ENCODE measurements around the gene FXYD6. TPM values are rescaled to one million over a fixed set of nuclear protein-coding genes. Genes with fewer than 3 reads are reported as not detected.

The FXYD6 gene
- total and polyA plus RNA-seq, 9 of the 15 experiments (the other 6 are each of a cell fraction or from before 2014, with no cell fraction given), result 0.07 to 0.35 TPM; not detected in 7

DNA sequence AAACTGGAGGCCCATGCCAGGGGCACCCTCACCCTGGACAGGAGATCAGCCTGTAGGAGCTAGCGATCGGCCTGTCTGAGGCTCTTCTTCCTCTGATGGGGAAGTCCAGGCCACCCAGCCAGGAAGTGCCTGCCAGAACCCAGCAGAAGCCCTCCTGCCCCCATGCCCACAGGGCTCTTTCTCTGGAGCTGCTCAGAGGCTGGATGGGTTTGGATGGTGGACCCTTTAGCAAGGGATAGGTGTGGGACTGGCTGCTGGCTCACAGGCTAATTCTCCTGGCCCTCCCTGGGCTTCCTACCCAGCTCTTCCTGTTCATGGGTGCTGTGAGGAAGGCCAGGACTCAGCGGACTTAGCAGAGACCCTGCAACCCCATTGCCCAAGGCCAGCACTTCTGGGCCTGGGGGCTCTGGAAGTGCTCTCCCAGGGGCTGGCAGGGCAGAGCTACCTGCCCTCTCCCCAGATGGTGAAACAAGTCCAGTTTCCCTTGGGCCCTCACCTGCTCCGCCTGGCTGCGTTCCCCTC lies 59.6 kb downstream of the FXYD6 start:
- Histone ChIP-seq H3K4me2 (ENCODE audit: insufficient read depth, low read length) (no peak overlapping the region), H3K9me1 (ENCODE audit: control insufficient read depth, insufficient read depth, low read length) (peaks cover 2% of the 10 kb centered on the region), H3K9ac (ENCODE audit: insufficient read depth in 1 of 2, low read depth in 2 of 2, low read length in 2 of 2) (peak overlapping the region in 1 of 2 experiments; percentile 64; a peak in 1 of 4 replicates), H3K36me3 (ENCODE audit: control insufficient read depth, insufficient read depth, low read length) (no peaks in the 10 kb centered on the region), H3K9me3 (replicated peaks; ENCODE audit: control insufficient read depth, insufficient read depth, low read depth, low read length) (no peaks in the 10 kb centered on the region), H3K4me1 (replicated peaks in 1 of 2; ENCODE audit: control insufficient read depth in 2 of 2, insufficient read depth in 2 of 2, low read length in 2 of 2) (peaks cover 0 to 24% of the 10 kb centered on the region in 2 experiments; a peak in 3 of 5 replicates), H3K27ac (ENCODE audit: extremely low read depth, low read depth, low read length) (no peak overlapping the region), H3K4me3 (no peak overlapping the region), H4K20me1 (replicated peaks; ENCODE audit: control insufficient read depth, insufficient read depth, low read length) (peaks cover 4% of the 10 kb centered on the region; the same call in 1 of the 2 replicates), H3K79me2 (ENCODE audit: control insufficient read depth, insufficient read depth, low read length) (no peaks in the 10 kb centered on the region), H2AFZ (ENCODE audit: low read depth, low read length) (no peak overlapping the region), H3K27me3 (ENCODE audit: control insufficient read depth in 2 of 2, insufficient read depth in 2 of 2, low read length in 2 of 2) (peaks cover 0 to 7% of the 10 kb centered on the region in 2 experiments; a peak in 2 of 5 replicates)
- ChIA-PET CTCF (ENCODE audit: low intra/inter-chr PET ratio) (interaction anchor here (0.9 to 4.0 kb wide), 5 partner anchors 9 to 391 kb away, joined by 4 to 52 read pairs (median 35); no protein-coding TSS in a partner anchor), POLR2A (interaction anchor here (1.0 to 1.7 kb wide), 3 partner anchors 91 to 130 kb away, joined by 3 to 4 read pairs (median 4); no protein-coding TSS in a partner anchor)
- DNase-seq (ENCODE audit: extremely low read depth in 1 of 4, low spot score in 3 of 4) (no peak), FAIRE-seq (no peak), ATAC-seq (no peak)
- WGBS (ENCODE audit: insufficient coverage, low coverage, missing lambda C conversion rate), result 55% methylated on average over 4 of the region's 5 CpGs
- TF ChIP-seq SMARCA4 (IDR thresholded peaks at IDR 0.05) (no peak), TEAD1 (CRISPR knock-in tag; IDR thresholded peaks at IDR 0.05) (no peak), E2F3 (CRISPR knock-in tag; IDR thresholded peaks at IDR 0.05) (no peak), CBX1 (IDR thresholded peaks at IDR 0.05; ENCODE audit: low read depth) (no peak), CBX5 (IDR thresholded peaks at IDR 0.05; ENCODE audit: borderline replicate concordance, low read depth) (no peak), E2F6 (IDR thresholded peaks at IDR 0.05; ENCODE audit: borderline replicate concordance in 1 of 2, extremely low read depth in 1 of 2, insufficient read depth in 1 of 2, insufficient read length in 1 of 2, low read depth in 1 of 2, low read length in 1 of 2, poor library complexity in 1 of 2, severe bottlenecking in 1 of 2) (no peak), ELF1 (tag; IDR thresholded peaks at IDR 0.05) (no peak), KDM2B (CRISPR knock-in tag; IDR thresholded peaks at IDR 0.05) (no peak), HDAC1 (IDR thresholded peaks at IDR 0.05) (no peak), RBM39 (optimal IDR thresholded peaks at IDR 0.05; ENCODE audit: low read depth, low read length) (no peak), MAZ (CRISPR knock-in tag; conservative IDR thresholded peaks at IDR 0.05 in 1 of 2, IDR thresholded peaks at IDR 0.05 in 1 of 2) (no peak)
- TF ChIP-seq, protein P1, sequence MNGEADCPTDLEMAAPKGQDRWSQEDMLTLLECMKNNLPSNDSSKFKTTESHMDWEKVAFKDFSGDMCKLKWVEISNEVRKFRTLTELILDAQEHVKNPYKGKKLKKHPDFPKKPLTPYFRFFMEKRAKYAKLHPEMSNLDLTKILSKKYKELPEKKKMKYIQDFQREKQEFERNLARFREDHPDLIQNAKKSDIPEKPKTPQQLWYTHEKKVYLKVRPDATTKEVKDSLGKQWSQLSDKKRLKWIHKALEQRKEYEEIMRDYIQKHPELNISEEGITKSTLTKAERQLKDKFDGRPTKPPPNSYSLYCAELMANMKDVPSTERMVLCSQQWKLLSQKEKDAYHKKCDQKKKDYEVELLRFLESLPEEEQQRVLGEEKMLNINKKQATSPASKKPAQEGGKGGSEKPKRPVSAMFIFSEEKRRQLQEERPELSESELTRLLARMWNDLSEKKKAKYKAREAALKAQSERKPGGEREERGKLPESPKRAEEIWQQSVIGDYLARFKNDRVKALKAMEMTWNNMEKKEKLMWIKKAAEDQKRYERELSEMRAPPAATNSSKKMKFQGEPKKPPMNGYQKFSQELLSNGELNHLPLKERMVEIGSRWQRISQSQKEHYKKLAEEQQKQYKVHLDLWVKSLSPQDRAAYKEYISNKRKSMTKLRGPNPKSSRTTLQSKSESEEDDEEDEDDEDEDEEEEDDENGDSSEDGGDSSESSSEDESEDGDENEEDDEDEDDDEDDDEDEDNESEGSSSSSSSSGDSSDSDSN (IDR thresholded peaks at IDR 0.05; ENCODE audit: borderline replicate concordance in 1 of 2, low read depth in 2 of 2, low read length in 2 of 2), result no peak
- TF ChIP-seq, protein P2, sequence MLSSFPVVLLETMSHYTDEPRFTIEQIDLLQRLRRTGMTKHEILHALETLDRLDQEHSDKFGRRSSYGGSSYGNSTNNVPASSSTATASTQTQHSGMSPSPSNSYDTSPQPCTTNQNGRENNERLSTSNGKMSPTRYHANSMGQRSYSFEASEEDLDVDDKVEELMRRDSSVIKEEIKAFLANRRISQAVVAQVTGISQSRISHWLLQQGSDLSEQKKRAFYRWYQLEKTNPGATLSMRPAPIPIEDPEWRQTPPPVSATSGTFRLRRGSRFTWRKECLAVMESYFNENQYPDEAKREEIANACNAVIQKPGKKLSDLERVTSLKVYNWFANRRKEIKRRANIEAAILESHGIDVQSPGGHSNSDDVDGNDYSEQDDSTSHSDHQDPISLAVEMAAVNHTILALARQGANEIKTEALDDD (IDR thresholded peaks at IDR 0.05), result no peak
- TF ChIP-seq, protein P3, sequence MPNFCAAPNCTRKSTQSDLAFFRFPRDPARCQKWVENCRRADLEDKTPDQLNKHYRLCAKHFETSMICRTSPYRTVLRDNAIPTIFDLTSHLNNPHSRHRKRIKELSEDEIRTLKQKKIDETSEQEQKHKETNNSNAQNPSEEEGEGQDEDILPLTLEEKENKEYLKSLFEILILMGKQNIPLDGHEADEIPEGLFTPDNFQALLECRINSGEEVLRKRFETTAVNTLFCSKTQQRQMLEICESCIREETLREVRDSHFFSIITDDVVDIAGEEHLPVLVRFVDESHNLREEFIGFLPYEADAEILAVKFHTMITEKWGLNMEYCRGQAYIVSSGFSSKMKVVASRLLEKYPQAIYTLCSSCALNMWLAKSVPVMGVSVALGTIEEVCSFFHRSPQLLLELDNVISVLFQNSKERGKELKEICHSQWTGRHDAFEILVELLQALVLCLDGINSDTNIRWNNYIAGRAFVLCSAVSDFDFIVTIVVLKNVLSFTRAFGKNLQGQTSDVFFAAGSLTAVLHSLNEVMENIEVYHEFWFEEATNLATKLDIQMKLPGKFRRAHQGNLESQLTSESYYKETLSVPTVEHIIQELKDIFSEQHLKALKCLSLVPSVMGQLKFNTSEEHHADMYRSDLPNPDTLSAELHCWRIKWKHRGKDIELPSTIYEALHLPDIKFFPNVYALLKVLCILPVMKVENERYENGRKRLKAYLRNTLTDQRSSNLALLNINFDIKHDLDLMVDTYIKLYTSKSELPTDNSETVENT (CRISPR knock-in tag; IDR thresholded peaks at IDR 0.05), result no peak
- in situ Hi-C loops (cut with MboI) (no loop called here), intact Hi-C loops (cut with micrococcal nuclease) (loop anchor here (1.0 to 5.0 kb wide), 2 partner anchors 10 to 90 kb away; no protein-coding TSS in a partner anchor)
- no TSS peak for BruUV-seq (replicated peaks)

Data from K562 (cell line).